Measurements from ENCODE around the gene JMJD8. TPM values are rescaled to one million over a fixed set of nuclear protein-coding genes. Genes with fewer than 3 reads are reported as not detected.

JMJD8 gene
- total RNA-seq, 1 experiment from 2014 or later = 90.5 TPM

DNA sequence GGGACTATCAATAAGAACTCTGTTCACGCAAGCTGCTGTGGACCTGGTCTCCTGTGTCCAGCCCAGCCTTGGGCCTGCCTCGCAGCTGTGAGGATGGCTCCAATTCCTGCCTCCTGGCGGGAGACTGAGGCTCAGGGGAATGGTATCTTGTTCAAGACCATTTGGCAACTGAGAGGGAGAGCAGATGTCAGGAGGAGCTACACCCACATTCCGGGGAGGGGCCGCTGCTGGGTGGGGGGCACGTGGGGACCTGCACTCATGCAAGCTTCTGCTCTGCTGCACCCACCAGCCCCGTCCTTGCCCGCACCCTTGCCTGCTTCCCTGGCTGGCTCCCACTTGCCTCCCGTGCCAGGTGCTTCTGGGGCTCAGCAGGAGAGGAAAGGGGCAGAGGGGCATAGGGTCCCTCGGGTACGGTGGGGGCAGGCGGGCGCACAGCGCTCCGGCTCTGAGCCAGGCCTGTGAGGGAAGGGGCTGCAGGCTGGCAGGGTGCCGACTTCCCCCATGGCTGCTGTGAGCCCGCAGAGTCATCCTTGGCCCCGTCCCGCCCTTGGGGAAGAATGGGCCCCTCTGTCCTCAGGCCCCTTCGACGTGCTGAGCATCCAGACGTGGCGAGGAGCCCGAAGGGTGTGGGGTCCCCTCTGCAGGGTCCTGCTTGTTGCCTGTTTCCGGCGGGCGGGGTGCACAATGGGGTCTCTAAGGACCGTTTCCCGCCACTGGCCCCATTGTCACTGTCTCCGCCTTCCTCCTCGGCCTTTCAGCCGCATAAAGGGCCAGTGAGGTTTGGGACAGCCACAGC is 33.5 kb upstream of the JMJD8 start:
- CTCF ChIA-PET = no interaction called here
- H3K27me3 Mint-ChIP-seq (ENCODE audit: unreplicated experiment) = no peaks in the 10 kb centered on the region
- no peaks in the 10 kb centered on the region for H3K9me3 Mint-ChIP-seq (ENCODE audit: low read depth, unreplicated experiment)
- no TSS peak for BruUV-seq (replicated peaks)
- peaks cover 27% of the 10 kb centered on the region for H3K4me1 Mint-ChIP-seq (ENCODE audit: low read depth, unreplicated experiment)
- TF ChIP-seq, protein P1, sequence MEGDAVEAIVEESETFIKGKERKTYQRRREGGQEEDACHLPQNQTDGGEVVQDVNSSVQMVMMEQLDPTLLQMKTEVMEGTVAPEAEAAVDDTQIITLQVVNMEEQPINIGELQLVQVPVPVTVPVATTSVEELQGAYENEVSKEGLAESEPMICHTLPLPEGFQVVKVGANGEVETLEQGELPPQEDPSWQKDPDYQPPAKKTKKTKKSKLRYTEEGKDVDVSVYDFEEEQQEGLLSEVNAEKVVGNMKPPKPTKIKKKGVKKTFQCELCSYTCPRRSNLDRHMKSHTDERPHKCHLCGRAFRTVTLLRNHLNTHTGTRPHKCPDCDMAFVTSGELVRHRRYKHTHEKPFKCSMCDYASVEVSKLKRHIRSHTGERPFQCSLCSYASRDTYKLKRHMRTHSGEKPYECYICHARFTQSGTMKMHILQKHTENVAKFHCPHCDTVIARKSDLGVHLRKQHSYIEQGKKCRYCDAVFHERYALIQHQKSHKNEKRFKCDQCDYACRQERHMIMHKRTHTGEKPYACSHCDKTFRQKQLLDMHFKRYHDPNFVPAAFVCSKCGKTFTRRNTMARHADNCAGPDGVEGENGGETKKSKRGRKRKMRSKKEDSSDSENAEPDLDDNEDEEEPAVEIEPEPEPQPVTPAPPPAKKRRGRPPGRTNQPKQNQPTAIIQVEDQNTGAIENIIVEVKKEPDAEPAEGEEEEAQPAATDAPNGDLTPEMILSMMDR (IDR thresholded peaks at IDR 0.05; ENCODE audit: unreplicated experiment) = no peak
- intact Hi-C loops (cut with micrococcal nuclease; ENCODE audit: unreplicated experiment) = no loop called here
- H3K36me3 Mint-ChIP-seq (ENCODE audit: insufficient read depth, unreplicated experiment) = peaks cover 86% of the 10 kb centered on the region
- H3K4me3 Mint-ChIP-seq (ENCODE audit: low read depth, unreplicated experiment) = no peak overlapping the region
- no peak for DNase-seq
- no peak overlapping the region for H3K27ac Mint-ChIP-seq (ENCODE audit: unreplicated experiment)

DNA sequence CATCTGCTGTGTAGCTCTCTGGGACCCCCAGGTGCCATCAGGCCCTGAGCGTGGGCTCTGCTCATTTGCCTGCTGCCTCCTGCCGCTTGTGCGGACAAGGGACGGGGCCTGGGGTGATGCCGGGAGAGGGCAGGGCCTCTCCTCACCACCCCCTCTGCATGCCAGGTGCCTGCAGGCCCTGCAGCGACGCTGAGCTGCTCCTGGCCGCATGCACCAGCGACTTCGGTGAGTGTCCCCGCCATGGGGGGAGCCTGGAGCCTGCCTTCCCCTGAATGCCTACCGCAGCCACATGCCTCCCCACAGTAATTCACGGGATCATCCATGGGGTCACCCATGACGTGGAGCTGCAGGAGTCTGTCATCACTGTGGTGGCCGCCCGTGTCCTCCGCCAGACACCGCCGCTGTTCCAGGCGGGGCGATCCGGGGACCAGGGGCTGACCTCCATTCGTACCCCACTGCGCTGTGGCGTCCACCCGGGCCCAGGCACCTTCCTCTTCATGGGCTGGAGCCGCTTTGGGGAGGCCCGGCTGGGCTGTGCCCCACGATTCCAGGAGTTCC is 32.7 kb upstream of the JMJD8 start:
- Mint-ChIP-seq H3K4me3 (ENCODE audit: low read depth, unreplicated experiment) (peak overlapping the region; percentile 78), H3K36me3 (ENCODE audit: insufficient read depth, unreplicated experiment) (peaks cover 82% of the 10 kb centered on the region), H3K9me3 (ENCODE audit: low read depth, unreplicated experiment) (no peaks in the 10 kb centered on the region), H3K27ac (ENCODE audit: unreplicated experiment) (peak overlapping the region; percentile 83), H3K27me3 (ENCODE audit: unreplicated experiment) (no peaks in the 10 kb centered on the region), H3K4me1 (ENCODE audit: low read depth, unreplicated experiment) (peaks cover 27% of the 10 kb centered on the region)
- no peak for DNase-seq
- intact Hi-C loops (cut with micrococcal nuclease; ENCODE audit: unreplicated experiment) = no loop called here
- CTCF ChIA-PET = interaction anchor here (0.9 to 1.3 kb wide), 2 partner anchors 9 to 24 kb away, joined by 5 to 10 read pairs; partner anchors contain the start of genes CCDC78, CIAO3 and HAGHL
- TF ChIP-seq, protein P1 (IDR thresholded peaks at IDR 0.05; ENCODE audit: unreplicated experiment) = no peak
- BruUV-seq (replicated peaks) = no TSS peak

DNA sequence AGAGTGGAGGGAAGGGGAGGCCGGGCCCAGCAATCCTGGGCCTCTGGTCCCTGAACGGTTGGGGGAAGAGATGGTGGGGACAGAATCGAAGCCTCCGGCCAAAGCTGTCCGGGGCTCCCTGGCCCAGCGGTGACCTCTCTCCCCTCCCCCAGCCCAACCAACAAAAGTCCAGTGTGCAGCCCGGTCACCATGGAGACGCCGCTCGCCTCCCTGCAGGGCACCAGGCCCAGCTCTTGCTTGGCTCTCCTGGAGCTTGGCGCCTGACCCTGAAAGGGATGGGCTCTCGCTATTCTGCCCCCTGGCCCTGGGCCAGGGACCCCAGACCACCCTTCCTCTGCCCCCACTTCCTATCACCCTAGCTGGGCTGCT is 32.0 kb upstream of the JMJD8 start:
- no TSS peak for BruUV-seq (replicated peaks)
- Mint-ChIP-seq H3K27me3 (ENCODE audit: unreplicated experiment) (peaks cover 6% of the 10 kb centered on the region), H3K36me3 (ENCODE audit: insufficient read depth, unreplicated experiment) (peaks cover 75% of the 10 kb centered on the region), H3K9me3 (ENCODE audit: low read depth, unreplicated experiment) (no peaks in the 10 kb centered on the region), H3K4me3 (ENCODE audit: low read depth, unreplicated experiment) (peak overlapping the region; percentile 78), H3K27ac (ENCODE audit: unreplicated experiment) (peak overlapping the region; percentile 83), H3K4me1 (ENCODE audit: low read depth, unreplicated experiment) (peaks cover 27% of the 10 kb centered on the region)
- TF ChIP-seq, protein P1 (IDR thresholded peaks at IDR 0.05; ENCODE audit: unreplicated experiment) = no peak
- peak; percentile 77 for DNase-seq
- CTCF ChIA-PET = interaction anchor here (0.7 to 1.3 kb wide), 5 partner anchors 10 to 69 kb away, joined by 3 to 10 read pairs (median 4); partner anchors contain the start of genes CCDC78, CIAO3 and HAGHL
- intact Hi-C loops (cut with micrococcal nuclease; ENCODE audit: unreplicated experiment) = no loop called here

DNA sequence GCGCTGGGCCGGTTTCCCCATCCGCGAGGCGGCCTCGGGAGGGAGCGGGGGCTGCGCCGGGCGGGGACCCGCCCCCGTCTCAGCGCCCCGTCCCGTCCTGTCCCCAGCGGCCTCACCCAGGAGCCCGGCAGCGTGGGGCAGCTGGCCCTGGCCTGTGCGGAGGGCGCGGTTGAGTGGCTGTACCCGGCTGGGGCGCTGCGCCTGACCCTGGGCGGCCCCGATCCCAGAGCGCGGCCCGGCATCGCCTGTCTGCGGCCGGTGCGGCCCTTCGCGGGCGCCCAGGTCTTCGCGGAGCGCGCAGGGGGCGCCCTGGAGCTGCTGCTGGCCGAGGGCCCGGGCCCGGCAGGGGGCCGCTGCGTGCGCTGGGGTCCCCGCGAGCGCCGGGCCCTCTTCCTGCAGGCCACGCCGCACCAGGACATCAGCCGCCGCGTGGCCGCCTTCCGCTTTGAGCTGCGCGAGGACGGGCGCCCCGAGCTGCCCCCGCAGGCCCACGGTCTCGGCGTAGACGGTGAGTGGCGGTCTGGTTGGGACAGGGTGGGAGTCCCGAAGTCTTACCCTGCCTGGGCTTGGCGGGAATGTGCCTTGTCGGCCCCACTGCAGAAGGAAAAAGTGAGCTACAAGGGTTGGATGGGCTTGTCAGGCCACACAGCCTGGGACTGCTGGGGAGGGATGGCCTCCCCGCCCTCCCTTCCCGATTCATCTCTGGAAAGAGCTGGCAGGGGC is 31.5 kb upstream of the JMJD8 start:
- H3K9me3 Mint-ChIP-seq (ENCODE audit: low read depth, unreplicated experiment) = no peaks in the 10 kb centered on the region
- peak; percentile 63 for DNase-seq
- TF ChIP-seq, protein P1 (IDR thresholded peaks at IDR 0.05; ENCODE audit: unreplicated experiment) = no peak
- intact Hi-C loops (cut with micrococcal nuclease; ENCODE audit: unreplicated experiment) = no loop called here
- H3K4me3 Mint-ChIP-seq (ENCODE audit: low read depth, unreplicated experiment) = peak overlapping the region; percentile 78
- peaks cover 70% of the 10 kb centered on the region for H3K36me3 Mint-ChIP-seq (ENCODE audit: insufficient read depth, unreplicated experiment)
- H3K27ac Mint-ChIP-seq (ENCODE audit: unreplicated experiment) = peak overlapping the region; percentile 83
- CTCF ChIA-PET = interaction anchor here (0.7 to 1.3 kb wide), 5 partner anchors 10 to 69 kb away, joined by 3 to 10 read pairs (median 4); partner anchors contain the start of genes CCDC78, CIAO3 and HAGHL
- peaks cover 27% of the 10 kb centered on the region for H3K4me1 Mint-ChIP-seq (ENCODE audit: low read depth, unreplicated experiment)
- BruUV-seq (replicated peaks) = no TSS peak
- H3K27me3 Mint-ChIP-seq (ENCODE audit: unreplicated experiment) = peaks cover 11% of the 10 kb centered on the region

Measured in Calu3 (cell line).